HCT116 (cell line): ENCODE results near the gene ASRGL1. TPM values are rescaled to one million over a fixed set of nuclear protein-coding genes. Genes with fewer than 3 reads are reported as not detected.

ENCODE experiments used
- ATAC-seq: fragments of 200-7000 bp; cut with Tn5 transposase; 2 replicates; pipeline ENCODE4 v1.9.1; 2020; ENCODE audit warnings: mild to moderate bottlenecking, moderate library complexity
- BruUV-seq: library from RNA; stranded (reverse); fragments of 400-500 nt; replicated peaks from 2 replicates; lab custom pipeline; 2021; lab: Mats Ljungman, UMichigan
- CTCF ChIA-PET: fragments of 300-600 bp; sonication (Branson Sonifier 250); formaldehyde crosslinking; loops from one replicate; lab custom pipeline; 2021; ENCODE audit warnings: antibody characterized with exemption; lab: Charles Lee
- POLR2A ChIA-PET: fragments of 300-600, 350-600 bp; sonication (Branson Sonifier 250); formaldehyde crosslinking; loops from one replicate; lab custom pipeline; 2021; ENCODE audit warnings: antibody characterized with exemption; lab: Charles Lee
- RAD21 ChIA-PET, 2 experiments: fragments of 300-600 bp; sonication (Branson Sonifier 250); formaldehyde crosslinking; loops; one replicate each; lab custom pipeline; 2023; ENCODE audit warnings: low total read pairs in 2 of 2; ENCODE audit not compliant: uncharacterized antibody in 2 of 2, unreplicated experiment in 2 of 2, low non-redundant PET in 1 of 2; lab: Charles Lee
- DNase-seq: peaks from one replicate; pipeline ENCODE4 v3.0.0-alpha.2; 2010; ENCODE audit warnings: low read depth, low spot score
- H2AFZ ChIP-seq: fragments of 200-600 bp; shearing (Covaris generic), sonication (generic); 2 replicates; pipeline ENCODE4 v1.6.1; 2017; ENCODE audit warnings: low read depth, mixed run types, mixed read lengths, antibody characterized with exemption, low read length; ENCODE audit not compliant: poor library complexity, severe bottlenecking
- H3K27ac ChIP-seq: 2 replicates; pipeline ENCODE4 v1.5.1; 2012; ENCODE audit warnings: low read depth, low read length
- H3K27me3 ChIP-seq: fragments of 200-600 bp; sonication (generic); 2 replicates; pipeline ENCODE4 v1.6.1; 2016; ENCODE audit warnings: mixed run types, low read length, mixed read lengths; ENCODE audit not compliant: insufficient read depth
- H3K36me3 ChIP-seq, 2 experiments: fragments of 200-500 bp in 1 of 2; fragments of 200-600 bp in 1 of 2; sonication (Bioruptor generic) in 1 of 2; sonication (generic) in 1 of 2; 2 replicates each; pipeline versions ENCODE4 v1.5.1 to v1.6.1; 2014 to 2016; ENCODE audit warnings: low read length in 2 of 2, inconsistent platforms in 1 of 2, mixed read lengths in 1 of 2, mixed run types in 1 of 2; ENCODE audit not compliant: insufficient read depth in 2 of 2, control insufficient read depth in 1 of 2
- H3K4me1 ChIP-seq, 2 experiments: fragments of 200-600 bp in 1 of 2; sonication (generic) in 1 of 2; 2 replicates each; pipeline versions ENCODE4 v1.5.1 to v1.6.1; 2012 to 2017; ENCODE audit warnings: low read length in 2 of 2, inconsistent platforms in 1 of 2, mild to moderate bottlenecking in 1 of 2, mixed read lengths in 1 of 2, mixed run types in 1 of 2, moderate library complexity in 1 of 2; ENCODE audit not compliant: insufficient read depth in 2 of 2, control insufficient read depth in 1 of 2
- H3K4me2 ChIP-seq: fragments of 200-600 bp; sonication (generic); 2 replicates; pipeline ENCODE4 v1.6.1; 2017; ENCODE audit warnings: mixed run types, low read length, mixed read lengths
- H3K4me3 ChIP-seq, 2 experiments: fragments of 200-600 bp in 1 of 2; sonication (generic) in 1 of 2; replicated peaks in 1 of 2; 2 replicates each; pipeline ENCODE4 v1.5.1; 2011 to 2016; ENCODE audit warnings: low read length in 2 of 2, control low read depth in 1 of 2, low read depth in 1 of 2, mild to moderate bottlenecking in 1 of 2, mixed read lengths in 1 of 2, mixed run types in 1 of 2
- H3K79me2 ChIP-seq: fragments of 200-600 bp; sonication (generic); 2 replicates; pipeline ENCODE4 v1.6.1; 2017; ENCODE audit warnings: mild to moderate bottlenecking, mixed run types, low read length, moderate library complexity, mixed read lengths; ENCODE audit not compliant: insufficient read depth
- H3K9ac ChIP-seq: fragments of 200-600 bp; sonication (generic); 2 replicates; pipeline ENCODE4 v1.6.1; 2016; ENCODE audit warnings: low read length, mixed read lengths
- H3K9me2 ChIP-seq: fragments of 200-600 bp; sonication (generic), shearing (Covaris generic); 2 replicates; pipeline ENCODE4 v1.6.1; 2017; ENCODE audit warnings: mixed run types, mild to moderate bottlenecking, moderate library complexity; ENCODE audit not compliant: insufficient read depth
- H3K9me3 ChIP-seq, 2 experiments: fragments of 200-500 bp in 1 of 2; fragments of 200-600 bp in 1 of 2; sonication (Bioruptor generic) in 1 of 2; sonication (generic) in 1 of 2; 2 replicates each; pipeline ENCODE4 v1.6.1; 2014 to 2017; ENCODE audit warnings: low read length in 2 of 2, mixed read lengths in 2 of 2, inconsistent platforms in 1 of 2, low read depth in 1 of 2, mild to moderate bottlenecking in 1 of 2, mixed run types in 1 of 2, moderate library complexity in 1 of 2; ENCODE audit not compliant: control insufficient read depth in 1 of 2, insufficient read depth in 1 of 2
- H4K20me1 ChIP-seq: fragments of 200-600 bp; sonication (generic), shearing (Covaris generic); 2 replicates; pipeline ENCODE4 v1.6.1; 2017; ENCODE audit warnings: mixed run types, mild to moderate bottlenecking, moderate library complexity; ENCODE audit not compliant: insufficient read depth
- CBX3 ChIP-seq: IDR thresholded peaks from 2 replicates; pipeline ENCODE4 v1.6.1; 2012; ENCODE audit warnings: low read depth
- CEBPB ChIP-seq: IDR thresholded peaks from 2 replicates; pipeline ENCODE4 v1.6.1; 2012; ENCODE audit warnings: low read depth
- EGR1 ChIP-seq: IDR thresholded peaks from 2 replicates; pipeline ENCODE4 v1.6.1; 2012; ENCODE audit warnings: low read depth
- ELF1 ChIP-seq: IDR thresholded peaks from 2 replicates; pipeline ENCODE4 v1.6.1; 2012; ENCODE audit warnings: low read depth, borderline replicate concordance
- EZH2 ChIP-seq: fragments of 200-600 bp; sonication (generic); IDR thresholded peaks from 2 replicates; pipeline ENCODE4 v1.6.1; 2017; ENCODE audit warnings: antibody characterized with exemption, mixed run types
- EZH2phosphoT487 ChIP-seq: fragments of 200-600 bp; IDR thresholded peaks from 2 replicates; pipeline ENCODE4 v1.6.1; 2018; ENCODE audit warnings: antibody characterized with exemption, borderline replicate concordance
- MAX ChIP-seq: IDR thresholded peaks from 2 replicates; pipeline ENCODE4 v1.6.1; 2012
- POLR2AphosphoS5 ChIP-seq: IDR thresholded peaks from 2 replicates; pipeline ENCODE4 v1.6.1; 2011; ENCODE audit warnings: mild to moderate bottlenecking, low read depth, low read length, moderate library complexity
- REST ChIP-seq: IDR thresholded peaks from 2 replicates; pipeline ENCODE4 v1.6.1; 2012; ENCODE audit warnings: low read depth
- SIN3A ChIP-seq: IDR thresholded peaks from 2 replicates; pipeline ENCODE4 v1.6.1; 2012; ENCODE audit warnings: low read depth
- SP1 ChIP-seq: IDR thresholded peaks from 2 replicates; pipeline ENCODE4 v1.6.1; 2012; ENCODE audit warnings: low read depth
- SRF ChIP-seq: IDR thresholded peaks from 2 replicates; pipeline ENCODE4 v1.6.1; 2012; ENCODE audit warnings: low read depth
- TCF7L2 ChIP-seq: IDR thresholded peaks from 2 replicates; pipeline ENCODE4 v1.7.0; 2011; ENCODE audit warnings: borderline replicate concordance, inconsistent platforms; ENCODE audit not compliant: insufficient read depth, insufficient read length; ENCODE audit errors: extremely low read depth
- YY1 ChIP-seq: IDR thresholded peaks from 2 replicates; pipeline ENCODE4 v1.6.1; 2011; ENCODE audit warnings: low read length, low read depth, moderate library complexity, mild to moderate bottlenecking; ENCODE audit not compliant: insufficient replicate concordance; ENCODE audit errors: extremely low read depth
- ZFX ChIP-seq: fragments of 450-650 bp; IDR thresholded peaks from 2 replicates; pipeline ENCODE4 v1.6.1; 2017
- intact Hi-C: fragments of 100-400 bp; cut with micrococcal nuclease; formaldehyde crosslinking; loops from 2 replicates; pipeline ENCODE4 v1.10.0; 2022
- total RNA-seq: library from RNA; stranded (reverse); gene quantifications from one replicate; pipeline ENCODE4 v1.2.1, GENCODE V29; 2021; ENCODE audit not compliant: unreplicated experiment

ASRGL1 gene
- total RNA-seq, 1 experiment from 2014 or later = 27.6 TPM

- Histone ChIP-seq H3K27ac (no peak overlapping the region), H3K4me3 (no peak overlapping the region), H3K79me2 (no peaks in the 10 kb centered on the region), H3K9me2 (no peaks in the 10 kb centered on the region), H3K36me3 (no peaks in the 10 kb centered on the region), H3K4me1 (peaks cover 0 to 20% of the 10 kb centered on the region in 2 experiments; a peak in 2 of 4 replicates), H3K27me3 (no peaks in the 10 kb centered on the region), H3K9ac (no peak overlapping the region)
- intact Hi-C loops = no loop called here
- DNase-seq = no peak
- no peak for ATAC-seq
- ChIA-PET RAD21 (interaction anchor here in 1 of 2 experiments (0.7 kb wide), 1 partner anchor 200 kb away, joined by 5 read pairs; the partner anchor contains the start of gene B3GAT3), POLR2A (interaction anchor here (1.1 kb wide), 1 partner anchor 243 kb away, joined by 3 read pairs; the partner anchor contains the start of genes C11orf98 and CSKMT)
- no peak for TF ChIP-seq ZFX
- TF ChIP-seq TCF7L2 = no peak
- no peak for TF ChIP-seq ELF1
- no peak for TF ChIP-seq MAX
- TF ChIP-seq YY1 = no peak
- TF ChIP-seq SIN3A = no peak
- TF ChIP-seq SP1 = no peak
- TF ChIP-seq POLR2AphosphoS5 = no peak
- no peak for TF ChIP-seq EZH2phosphoT487
- TF ChIP-seq EGR1 = no peak
- no peak for TF ChIP-seq REST
- TF ChIP-seq CBX3 = no peak
- no peak for TF ChIP-seq CEBPB
- no peak for TF ChIP-seq EZH2
- no peak for TF ChIP-seq SRF
- TF ChIP-seq, all 23 proteins: peak for 0
- Histone ChIP-seq H3K4me2 (no peak overlapping the region), H2AFZ (no peak overlapping the region), H4K20me1 (no peaks in the 10 kb centered on the region), H3K9me3 (no peaks in the 10 kb centered on the region)
- BruUV-seq = no TSS peak
- CTCF ChIA-PET = interaction anchor here (0.5 to 2.9 kb wide), 2 partner anchors 121 to 469 kb away, joined by 3 to 12 read pairs; no protein-coding TSS in a partner anchor
These were observed 84.7 kb downstream of the ASRGL1 start for GRCh38 chr11:62421996-62422395.
